HEK293T (cell line): Measurements from ENCODE around the gene GLYATL1B.

ENCODE experiments used
- BHLHE40 ChIP-seq: fragments of 450-650 bp; IDR thresholded peaks from 2 replicates; pipeline ENCODE4 v1.6.1; 2016; ENCODE audit warnings: mild to moderate bottlenecking, moderate library complexity, borderline replicate concordance
- CTBP1 ChIP-seq: fragments of 450-650 bp; IDR thresholded peaks from 2 replicates; pipeline ENCODE4 v1.6.1; 2016; ENCODE audit warnings: borderline replicate concordance
- ELF4 ChIP-seq: fragments of 450-650 bp; IDR thresholded peaks from 2 replicates; pipeline ENCODE4 v1.6.1; 2017; ENCODE audit warnings: antibody characterized with exemption
- FOXA1 ChIP-seq: fragments of 450-650 bp; IDR thresholded peaks from 2 replicates; pipeline ENCODE4 v1.6.1; 2016; ENCODE audit warnings: mild to moderate bottlenecking
- FOXM1 ChIP-seq: fragments of 450-650 bp; IDR thresholded peaks from 2 replicates; pipeline ENCODE4 v1.6.1; 2017; ENCODE audit warnings: mild to moderate bottlenecking, borderline replicate concordance
- HDGF ChIP-seq: fragments of 450-650 bp; IDR thresholded peaks from 2 replicates; pipeline ENCODE4 v1.6.1; 2017; ENCODE audit warnings: antibody characterized with exemption, borderline replicate concordance
- NFRKB ChIP-seq: fragments of 450-650 bp; IDR thresholded peaks from 2 replicates; pipeline ENCODE4 v1.6.1; 2016; ENCODE audit warnings: mild to moderate bottlenecking, moderate library complexity
- PKNOX1 ChIP-seq: fragments of 450-650 bp; IDR thresholded peaks from 2 replicates; pipeline ENCODE4 v1.6.1; 2016
- SP1 ChIP-seq: fragments of 450-650 bp; IDR thresholded peaks from 2 replicates; pipeline ENCODE4 v1.6.1; 2017
- SUZ12 ChIP-seq: fragments of 450-650 bp; IDR thresholded peaks from 2 replicates; pipeline ENCODE4 v1.6.1; 2016; ENCODE audit warnings: mild to moderate bottlenecking
- TARDBP ChIP-seq: fragments of 450-650 bp; IDR thresholded peaks from 2 replicates; pipeline ENCODE4 v1.6.1; 2016
- ZNF384 ChIP-seq: fragments of 450-650 bp; IDR thresholded peaks from 2 replicates; pipeline ENCODE4 v1.6.1; 2016

- no peak for TF ChIP-seq NFRKB
- no peak for TF ChIP-seq PKNOX1
- TF ChIP-seq SP1, result no peak
- TF ChIP-seq HDGF, result no peak
- no peak for TF ChIP-seq FOXM1
- no peak for TF ChIP-seq FOXA1
- TF ChIP-seq SUZ12, result no peak
- TF ChIP-seq BHLHE40, result no peak
- TF ChIP-seq ELF4, result no peak
- no peak for TF ChIP-seq CTBP1
- no peak for TF ChIP-seq TARDBP
- no peak for TF ChIP-seq ZNF384
These were observed 49.7 kb downstream of the GLYATL1B start for GRCh38 chr11:59135648-59136461.
